Gastrocnemius medialis (tissue), 4 donors: ENCODE data around the gene SLC38A9.

ENCODE experiments used
- CTCF ChIP-seq, 5 experiments: fragments of 450-650 bp in 3 of 5; fragments of 200-600 bp in 2 of 5; sonication (generic) in 2 of 5; IDR thresholded peaks in 4 of 5; conservative IDR thresholded peaks in 1 of 5; 1 replicate in 4 of 5; 2 replicates in 1 of 5; pipeline ENCODE4 v1.5.1; 2016 to 2019; ENCODE audit warnings: antibody characterized with exemption in 5 of 5, mild to moderate bottlenecking in 3 of 5, moderate library complexity in 3 of 5
- POLR2A ChIP-seq, 2 donors: fragments of 450-650 bp; IDR thresholded peaks; one replicate each; pipeline ENCODE4 v1.6.1; 2017; ENCODE audit warnings: antibody characterized with exemption in 2 of 2, mild to moderate bottlenecking in 2 of 2, moderate library complexity in 2 of 2

GRCh38 chr5:55747778-55748318, 35.7 kb upstream of the SLC38A9 start:
- TF ChIP-seq POLR2A (IDR thresholded peaks at IDR 0.05) (no peak), CTCF (IDR thresholded peaks at IDR 0.05 in 4 of 5, conservative IDR thresholded peaks at IDR 0.05 in 1 of 5) (no peak)
